Fibroblast of lung (primary cell): ENCODE measurements around the gene OR52J3. TPM values are rescaled to one million over a fixed set of nuclear protein-coding genes. Genes with fewer than 3 reads are reported as not detected.

Experiments used
- DNase-seq, 2 donors: peaks; one replicate each; pipeline versions ENCODE4 v3.0.0 to v3.0.0-alpha.2; 2010; ENCODE audit warnings: low read depth in 2 of 2
- H2AFZ ChIP-seq: 2 replicates; pipeline ENCODE4 v1.5.1; 2012; ENCODE audit warnings: low read length, control low read depth, inconsistent platforms
- H3K27ac ChIP-seq: 2 replicates; pipeline ENCODE4 v1.5.1; 2011; ENCODE audit warnings: low read length, control low read depth; ENCODE audit not compliant: insufficient read depth
- H3K27me3 ChIP-seq: 2 replicates; pipeline ENCODE4 v1.5.1; 2011; ENCODE audit warnings: mild to moderate bottlenecking, low read length; ENCODE audit not compliant: control insufficient read depth, insufficient read depth
- H3K36me3 ChIP-seq: 2 replicates; pipeline ENCODE4 v1.5.1; 2011; ENCODE audit warnings: low read length; ENCODE audit not compliant: control insufficient read depth, insufficient read depth
- H3K4me1 ChIP-seq: 2 replicates; pipeline ENCODE4 v1.5.1; 2011; ENCODE audit warnings: low read length; ENCODE audit not compliant: control insufficient read depth, insufficient read depth; ENCODE audit errors: extremely low read depth
- H3K4me2 ChIP-seq: 2 replicates; pipeline ENCODE4 v1.5.1; 2011; ENCODE audit warnings: low read length, control low read depth; ENCODE audit not compliant: insufficient read depth; ENCODE audit errors: extremely low read depth
- H3K4me3 ChIP-seq, 4 experiments: fragments of 200-600 bp in 1 of 4; sonication (generic) in 1 of 4; replicated peaks in 1 of 4; 2 replicates each; pipeline ENCODE4 v1.5.1; 2011 to 2016; ENCODE audit warnings: low read length in 4 of 4, low read depth in 3 of 4, mild to moderate bottlenecking in 3 of 4, control low read depth in 2 of 4, inconsistent platforms in 1 of 4, mixed read lengths in 1 of 4; ENCODE audit not compliant: insufficient read depth in 1 of 4; ENCODE audit errors: control extremely low read depth in 1 of 4
- H3K79me2 ChIP-seq: 2 replicates; pipeline ENCODE4 v1.5.1; 2012; ENCODE audit warnings: mild to moderate bottlenecking, low read length, inconsistent platforms; ENCODE audit not compliant: control insufficient read depth, insufficient read depth
- H3K9ac ChIP-seq: 2 replicates; pipeline ENCODE4 v1.5.1; 2011; ENCODE audit warnings: mild to moderate bottlenecking, low read length, control low read depth; ENCODE audit not compliant: insufficient read depth
- H3K9me3 ChIP-seq: 2 replicates; pipeline ENCODE4 v1.5.1; 2012; ENCODE audit warnings: low read depth, low read length; ENCODE audit not compliant: control insufficient read depth, insufficient read depth
- H4K20me1 ChIP-seq: 2 replicates; pipeline ENCODE4 v1.5.1; 2011; ENCODE audit warnings: low read length; ENCODE audit not compliant: control insufficient read depth, insufficient read depth; ENCODE audit errors: extremely low read depth
- EZH2 ChIP-seq: IDR thresholded peaks from 2 replicates; pipeline ENCODE4 v1.5.1; 2012; ENCODE audit warnings: low read length, control low read depth, mild to moderate bottlenecking; ENCODE audit errors: missing control alignments
- polyA plus RNA-seq, 2 donors: library from polyadenylated mRNA; depleted of rRNA in 1 of 2; stranded (reverse) in 1 of 2; unstranded in 1 of 2; fragments of >200 nt; gene quantifications; 2 replicates each; pipeline ENCODE4 v1.2.1, GENCODE V29; 2011 to 2012; ENCODE audit warnings: missing spikeins in 1 of 2
- total RNA-seq: library from RNA; depleted of rRNA; stranded (reverse); fragments of >200 nt; gene quantifications from 2 replicates; pipeline ENCODE4 v1.2.1, GENCODE V29; 2014
- TF ChIP-seq, protein P1 (sequence below), 2 donors: IDR thresholded peaks in 1 of 2; conservative IDR thresholded peaks in 1 of 2; 1 replicate in 1 of 2; 2 replicates in 1 of 2; pipeline ENCODE4 v1.5.1; 2011 to 2012; ENCODE audit warnings: low read length in 2 of 2, control low read depth in 1 of 2, inconsistent platforms in 1 of 2, low read depth in 1 of 2, mild to moderate bottlenecking in 1 of 2

The OR52J3 gene
- total and polyA plus RNA-seq, 2 donors (not counting 1 experiment from before 2014, with no cell fraction given): not detected

DNA sequence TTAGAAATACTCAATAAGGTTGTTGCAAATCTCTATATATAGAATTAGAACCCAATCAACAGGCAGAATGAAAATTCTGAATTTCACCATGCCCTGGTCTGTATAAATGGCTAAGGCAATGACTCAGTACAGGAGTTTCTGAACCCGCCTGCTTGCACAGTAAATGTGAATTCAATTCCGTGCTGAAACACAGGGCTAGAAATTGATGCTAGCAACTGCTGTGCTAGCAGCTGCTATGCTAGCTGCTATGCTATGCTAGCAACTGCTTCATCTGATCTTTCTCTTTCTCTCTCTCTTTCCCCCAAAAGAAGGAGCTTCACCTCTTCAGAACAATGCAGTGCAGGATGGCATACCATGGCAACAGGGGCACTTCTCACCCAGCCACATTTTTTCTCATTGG lies 9.7 kb upstream of the OR52J3 start:
- DNase-seq: no peak
- no peak overlapping the region for H3K4me2 ChIP-seq
- H2AFZ ChIP-seq: no peak overlapping the region
- no peak overlapping the region for H3K9ac ChIP-seq
- H3K4me3 ChIP-seq: no peak overlapping the region
- no peaks in the 10 kb centered on the region for H3K36me3 ChIP-seq
- no peaks in the 10 kb centered on the region for H4K20me1 ChIP-seq
- no peaks in the 10 kb centered on the region for H3K4me1 ChIP-seq
- no peaks in the 10 kb centered on the region for H3K9me3 ChIP-seq
- H3K27me3 ChIP-seq: no peaks in the 10 kb centered on the region
- H3K27ac ChIP-seq: no peak overlapping the region
- TF ChIP-seq, protein P1, sequence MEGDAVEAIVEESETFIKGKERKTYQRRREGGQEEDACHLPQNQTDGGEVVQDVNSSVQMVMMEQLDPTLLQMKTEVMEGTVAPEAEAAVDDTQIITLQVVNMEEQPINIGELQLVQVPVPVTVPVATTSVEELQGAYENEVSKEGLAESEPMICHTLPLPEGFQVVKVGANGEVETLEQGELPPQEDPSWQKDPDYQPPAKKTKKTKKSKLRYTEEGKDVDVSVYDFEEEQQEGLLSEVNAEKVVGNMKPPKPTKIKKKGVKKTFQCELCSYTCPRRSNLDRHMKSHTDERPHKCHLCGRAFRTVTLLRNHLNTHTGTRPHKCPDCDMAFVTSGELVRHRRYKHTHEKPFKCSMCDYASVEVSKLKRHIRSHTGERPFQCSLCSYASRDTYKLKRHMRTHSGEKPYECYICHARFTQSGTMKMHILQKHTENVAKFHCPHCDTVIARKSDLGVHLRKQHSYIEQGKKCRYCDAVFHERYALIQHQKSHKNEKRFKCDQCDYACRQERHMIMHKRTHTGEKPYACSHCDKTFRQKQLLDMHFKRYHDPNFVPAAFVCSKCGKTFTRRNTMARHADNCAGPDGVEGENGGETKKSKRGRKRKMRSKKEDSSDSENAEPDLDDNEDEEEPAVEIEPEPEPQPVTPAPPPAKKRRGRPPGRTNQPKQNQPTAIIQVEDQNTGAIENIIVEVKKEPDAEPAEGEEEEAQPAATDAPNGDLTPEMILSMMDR (conservative IDR thresholded peaks at IDR 0.05 in 1 of 2, IDR thresholded peaks at IDR 0.05 in 1 of 2; ENCODE audit: low read depth in 1 of 2, low read length in 2 of 2): no peak
- TF ChIP-seq EZH2: no peak
- H3K79me2 ChIP-seq: no peaks in the 10 kb centered on the region

DNA sequence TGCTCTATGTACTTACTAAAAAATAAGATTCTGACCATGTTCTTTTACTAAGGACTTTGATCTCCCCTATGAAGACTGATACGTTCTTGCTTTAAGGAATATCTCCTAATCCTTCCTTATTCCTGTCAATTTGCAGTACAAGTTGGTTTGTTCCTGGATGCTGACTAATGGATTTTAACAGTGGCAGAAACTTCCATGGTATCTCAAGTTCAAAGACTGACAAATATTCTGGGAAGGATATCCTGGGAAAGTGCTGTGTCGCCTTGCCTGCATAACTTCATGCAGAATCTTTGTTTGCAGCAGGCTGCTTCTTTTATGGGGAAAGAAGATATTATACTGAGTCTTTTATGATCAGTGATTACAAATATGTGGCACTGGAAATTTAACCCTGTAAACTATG lies 8.4 kb upstream of the OR52J3 start:
- Histone ChIP-seq H3K4me1 (no peaks in the 10 kb centered on the region), H3K36me3 (no peaks in the 10 kb centered on the region), H4K20me1 (no peaks in the 10 kb centered on the region), H2AFZ (no peak overlapping the region), H3K27me3 (no peaks in the 10 kb centered on the region), H3K27ac (no peak overlapping the region), H3K9ac (no peak overlapping the region), H3K4me2 (no peak overlapping the region), H3K79me2 (no peaks in the 10 kb centered on the region), H3K4me3 (no peak overlapping the region), H3K9me3 (no peaks in the 10 kb centered on the region)
- TF ChIP-seq, protein P1 (conservative IDR thresholded peaks at IDR 0.05 in 1 of 2, IDR thresholded peaks at IDR 0.05 in 1 of 2; ENCODE audit: low read depth in 1 of 2, low read length in 2 of 2): no peak
- TF ChIP-seq EZH2: no peak
- no peak for DNase-seq

DNA sequence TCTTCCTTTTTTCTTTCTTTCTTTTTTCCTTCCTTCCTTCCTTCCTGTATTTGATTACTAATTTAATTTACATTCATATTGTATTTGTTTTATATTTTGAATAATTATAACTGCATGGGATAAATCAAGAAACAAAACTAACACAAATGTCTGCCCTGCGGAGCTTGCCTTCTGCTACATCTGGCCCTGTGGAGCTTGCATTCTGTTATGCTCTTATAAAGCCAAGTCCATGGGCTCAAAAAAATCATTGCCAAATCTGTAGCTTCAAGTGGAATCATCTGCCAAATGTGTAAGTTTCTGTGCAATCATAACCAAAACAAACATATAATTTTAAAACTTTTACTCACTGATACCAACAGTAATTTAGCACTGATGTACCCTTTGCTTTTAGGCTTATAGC lies 8.0 kb upstream of the OR52J3 start:
- DNase-seq: no peak

More for the DNA sequence above, 8.0 kb upstream of the OR52J3 start:
- TF ChIP-seq EZH2: no peak
- TF ChIP-seq, protein P1 (conservative IDR thresholded peaks at IDR 0.05 in 1 of 2, IDR thresholded peaks at IDR 0.05 in 1 of 2; ENCODE audit: low read depth in 1 of 2, low read length in 2 of 2): no peak
- Histone ChIP-seq H3K36me3 (no peaks in the 10 kb centered on the region), H3K9ac (no peak overlapping the region), H3K4me2 (no peak overlapping the region), H3K9me3 (no peaks in the 10 kb centered on the region), H3K4me3 (no peak overlapping the region), H3K27me3 (no peaks in the 10 kb centered on the region), H3K79me2 (no peaks in the 10 kb centered on the region), H2AFZ (no peak overlapping the region), H4K20me1 (no peaks in the 10 kb centered on the region), H3K27ac (no peak overlapping the region), H3K4me1 (no peaks in the 10 kb centered on the region)
